Measurements from ENCODE around the gene ACSF3.

The ACSF3 gene

GRCh38 chr16:89114159-89114981 lies 20.7 kb downstream of the ACSF3 start:
- DNase-seq, result peak; percentile 41

GRCh38 chr16:89115216-89115861 lies 21.7 kb downstream of the ACSF3 start:
- peak; percentile 91 for DNase-seq

- DNase-seq, result no peak
These were observed 22.9 kb downstream of the ACSF3 start for GRCh38 chr16:89116341-89117226.

GRCh38 chr16:89117227-89117974 lies 23.7 kb downstream of the ACSF3 start:
- DNase-seq, result no peak

- DNase-seq, result no peak
These were observed 24.3 kb downstream of the ACSF3 start for GRCh38 chr16:89117975-89118289.

- no peak for DNase-seq
These were observed 24.9 kb downstream of the ACSF3 start for GRCh38 chr16:89118361-89119165.

- DNase-seq, result no peak
These were observed 25.5 kb downstream of the ACSF3 start for GRCh38 chr16:89119166-89119621.

GRCh38 chr16:89119661-89120141 lies 26.0 kb downstream of the ACSF3 start:
- no peak for DNase-seq

- no peak for DNase-seq
These were observed 26.6 kb downstream of the ACSF3 start for GRCh38 chr16:89120281-89120680.

GRCh38 chr16:89120921-89121351 lies 27.3 kb downstream of the ACSF3 start:
- DNase-seq, result no peak

GRCh38 chr16:89121691-89122321 lies 28.2 kb downstream of the ACSF3 start:
- DNase-seq, result no peak

- DNase-seq, result peak; percentile 49
These were observed 28.7 kb downstream of the ACSF3 start for GRCh38 chr16:89122322-89122851.

- DNase-seq, result no peak
These were observed 29.6 kb downstream of the ACSF3 start for GRCh38 chr16:89123001-89123830.

- DNase-seq, result no peak
These were observed 30.1 kb downstream of the ACSF3 start for GRCh38 chr16:89123831-89124100.

GRCh38 chr16:89129378-89129777 lies 35.7 kb downstream of the ACSF3 start:
- DNase-seq, result no peak

- DNase-seq, result no peak
These were observed 36.8 kb downstream of the ACSF3 start for GRCh38 chr16:89130448-89130847.

GRCh38 chr16:89131783-89132182 lies 38.1 kb downstream of the ACSF3 start:
- DNase-seq, result no peak

GRCh38 chr16:89132194-89133005 lies 38.7 kb downstream of the ACSF3 start:
- no peak for DNase-seq

- no peak for DNase-seq
These were observed 39.9 kb downstream of the ACSF3 start for GRCh38 chr16:89133457-89134127.

Data from stimulated activated CD4-positive, alpha-beta T cell treated with anti-CD3 and anti-CD28 coated beads, Interleukin-15, amount 100 ng/mL, for 24 hours (primary cell).